Measurements from ENCODE around the gene CFLAR.
A peak's percentile ranks its signal among the peaks of the same experiment; 100 is the strongest.
"Not testable (repeated sequence)": the region's sequence is repeated elsewhere in the genome, so short reads cannot be mapped to it uniquely, and the experiment has no call there.

The CFLAR gene

DNA sequence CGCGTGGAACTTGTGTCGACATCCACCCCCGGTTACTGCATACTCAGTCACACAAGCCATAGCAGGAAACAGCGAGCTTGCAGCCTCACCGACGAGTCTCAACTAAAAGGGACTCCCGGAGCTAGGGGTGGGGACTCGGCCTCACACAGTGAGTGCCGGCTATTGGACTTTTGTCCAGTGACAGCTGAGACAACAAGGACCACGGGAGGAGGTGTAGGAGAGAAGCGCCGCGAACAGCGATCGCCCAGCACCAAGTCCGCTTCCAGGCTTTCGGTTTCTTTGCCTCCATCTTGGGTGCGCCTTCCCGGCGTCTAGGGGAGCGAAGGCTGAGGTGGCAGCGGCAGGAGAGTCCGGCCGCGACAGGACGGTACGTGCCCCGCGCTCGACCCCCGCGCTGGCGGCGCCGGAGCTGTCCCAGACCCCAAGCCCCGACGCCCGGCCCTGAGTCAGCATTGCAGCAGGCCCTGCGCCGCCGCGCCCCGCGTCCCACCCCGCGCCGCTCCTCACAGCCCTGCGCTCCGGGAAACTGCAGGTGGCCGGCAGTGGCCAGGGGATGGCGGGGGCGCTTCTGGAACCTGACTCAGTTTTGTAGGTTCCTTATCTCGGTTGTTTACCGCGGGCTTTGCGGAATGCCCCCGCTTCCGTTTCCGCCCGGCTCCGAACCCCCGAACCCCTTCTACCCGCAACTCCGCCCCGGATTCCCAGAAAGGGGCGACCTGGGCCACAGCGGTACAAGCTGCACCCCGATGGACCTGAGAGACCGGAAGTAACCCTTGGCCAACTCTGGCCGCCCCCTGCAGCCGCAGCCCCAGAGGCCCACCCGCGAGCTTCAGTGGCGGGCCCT is at the start of gene CFLAR:
Gene CFLAR (plus strand): TSS at position 50 of the 844 bp plus-strand sequence. CDS start 13,702 bp downstream, outside the sequence.
- peak; percentile 35 for DNase-seq

DNA sequence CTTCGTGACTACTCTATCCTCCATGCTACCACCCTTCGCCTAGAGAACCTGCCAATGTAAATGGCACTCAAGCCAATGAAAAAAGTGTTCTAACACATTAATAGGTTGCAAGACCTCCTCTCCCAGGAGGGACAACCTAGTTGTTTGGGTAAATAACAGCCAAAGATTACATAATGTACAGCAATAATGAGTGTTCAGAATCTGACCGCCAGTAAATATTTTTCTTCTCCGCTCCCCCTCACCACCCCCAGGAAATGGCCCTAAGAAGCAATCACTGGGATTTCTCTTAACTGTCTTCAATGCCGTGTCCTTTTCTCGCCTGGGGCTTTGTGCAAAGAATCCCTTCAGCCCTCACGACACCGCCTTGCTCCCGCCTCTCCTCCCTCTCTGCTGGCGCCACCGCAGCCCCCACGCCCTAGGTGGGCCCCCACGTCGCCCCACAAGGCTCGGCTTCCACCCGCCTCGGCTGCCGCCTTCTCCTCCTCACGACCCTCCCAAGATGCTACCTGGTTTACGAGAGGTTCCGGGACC is 45.0 kb upstream of the CFLAR start:
- DNase-seq = peak; percentile 0

DNA sequence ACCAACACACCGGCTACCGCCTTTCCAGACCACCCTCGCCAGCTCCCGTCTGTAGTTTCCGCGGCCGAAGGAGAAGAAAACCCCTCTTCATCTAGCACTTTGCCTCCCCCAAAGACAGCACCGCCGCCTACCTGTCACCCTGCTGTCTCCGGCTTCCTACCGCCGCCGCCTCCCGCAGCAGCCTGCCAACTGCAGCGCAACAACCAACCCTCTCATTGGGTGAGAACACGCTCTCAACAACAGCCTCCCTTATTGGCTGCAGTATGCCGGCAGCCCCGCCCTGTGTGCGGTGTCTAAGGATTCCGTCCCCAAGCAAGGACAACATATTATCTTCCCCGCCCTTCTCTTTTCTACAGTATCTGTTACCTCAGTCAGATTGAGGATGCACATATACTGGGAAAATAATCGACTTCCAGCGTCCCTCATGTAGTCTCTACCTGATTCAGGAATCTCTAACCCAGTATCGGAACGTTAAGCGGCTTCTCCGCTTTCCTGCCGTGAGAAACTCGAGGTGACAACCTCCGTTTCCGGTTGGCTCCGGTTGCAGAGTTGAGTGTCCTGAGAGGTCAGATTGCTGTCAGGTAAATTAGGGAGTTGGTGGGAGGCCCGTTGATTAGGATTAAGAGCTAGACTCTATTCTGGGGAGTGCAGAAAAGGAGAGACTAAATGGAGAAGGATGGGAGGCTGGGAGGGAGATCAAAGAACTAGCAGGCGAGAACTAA is 44.3 kb upstream of the CFLAR start, which contains the start of the genes HYCC2 and NDUFB3:
Gene HYCC2 (minus strand): TSS at position 193 of the 722 bp plus-strand sequence. CDS start 47,662 bp downstream, outside the sequence.
Gene NDUFB3 (plus strand): TSS at position 523 of the 722 bp plus-strand sequence. CDS start 6,882 bp downstream, outside the sequence.
- peak; percentile 80 for DNase-seq

DNA sequence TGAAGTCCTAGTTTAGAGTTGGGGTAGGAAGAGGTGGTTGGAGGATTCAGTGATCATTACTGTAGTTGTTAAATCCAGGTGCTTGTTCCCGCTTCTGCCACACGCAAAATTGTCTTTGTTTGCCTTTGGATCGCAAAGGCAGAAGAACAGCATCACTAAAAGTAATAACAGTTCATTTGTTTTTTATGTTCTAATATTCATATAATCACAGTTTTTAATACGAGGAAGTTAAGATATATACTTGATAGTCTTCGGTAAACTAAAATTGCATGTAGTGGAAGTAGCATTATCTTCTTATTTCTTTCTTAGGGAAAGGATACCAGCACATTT is 43.8 kb upstream of the CFLAR start:
- DNase-seq = no peak

DNA sequence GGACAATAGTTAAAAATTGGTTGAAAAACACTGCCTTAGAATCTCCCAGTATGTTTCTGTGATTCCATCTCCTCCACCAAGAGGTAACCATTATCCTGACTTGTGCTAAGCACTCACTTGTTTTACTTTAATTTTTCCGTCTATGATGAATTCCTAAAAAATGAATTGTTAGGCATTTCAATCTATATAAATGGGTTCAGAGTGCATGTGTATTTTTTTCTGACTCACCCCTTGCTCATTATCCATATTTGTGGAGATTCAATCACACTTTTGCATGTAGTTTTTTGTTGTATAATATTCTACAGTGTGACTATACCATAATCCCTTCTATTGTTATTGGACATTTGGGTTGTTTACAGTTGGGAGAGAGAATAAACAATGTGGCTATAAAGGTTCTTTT is 42.9 kb upstream of the CFLAR start:
- no peak for DNase-seq

DNA sequence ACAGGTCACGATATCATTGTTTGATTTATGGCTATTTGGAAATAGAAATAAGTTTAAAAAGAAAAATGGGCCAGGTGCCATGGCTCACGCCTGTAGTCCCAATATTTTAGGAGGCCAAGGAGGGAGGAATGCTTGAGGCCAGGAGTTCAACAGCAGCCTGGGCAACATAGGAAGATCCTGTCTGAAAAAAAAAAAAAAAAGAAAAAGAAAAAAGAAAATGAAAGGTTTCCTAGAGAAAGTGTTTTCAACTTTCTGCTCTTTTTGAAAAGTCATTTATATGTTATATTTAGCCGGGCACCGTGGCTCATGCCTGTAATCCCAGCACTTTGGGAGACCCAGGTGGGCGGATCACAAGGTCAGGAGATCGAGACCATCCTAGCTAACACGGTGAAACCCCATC is 41.0 kb upstream of the CFLAR start:
- no peak for DNase-seq

DNA sequence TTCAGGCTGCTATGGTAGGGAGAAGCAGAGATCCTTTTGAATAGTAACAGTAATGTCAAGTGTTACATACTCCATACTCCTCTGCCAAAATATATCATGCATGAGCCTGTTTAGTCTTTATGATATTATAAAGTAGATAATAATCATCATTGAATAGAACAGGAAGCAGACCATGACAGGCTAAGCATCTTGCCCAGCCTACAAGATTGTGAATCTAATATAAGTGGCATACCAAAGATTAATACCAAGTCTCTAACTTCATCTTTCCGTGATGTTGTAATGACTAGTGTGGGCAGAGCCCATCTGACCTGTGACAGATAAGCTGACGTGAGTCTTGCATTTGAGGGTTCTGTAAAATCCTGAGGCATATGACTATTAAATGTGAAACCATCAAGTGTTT is 31.1 kb upstream of the CFLAR start:
- peak; percentile 52 for DNase-seq

DNA sequence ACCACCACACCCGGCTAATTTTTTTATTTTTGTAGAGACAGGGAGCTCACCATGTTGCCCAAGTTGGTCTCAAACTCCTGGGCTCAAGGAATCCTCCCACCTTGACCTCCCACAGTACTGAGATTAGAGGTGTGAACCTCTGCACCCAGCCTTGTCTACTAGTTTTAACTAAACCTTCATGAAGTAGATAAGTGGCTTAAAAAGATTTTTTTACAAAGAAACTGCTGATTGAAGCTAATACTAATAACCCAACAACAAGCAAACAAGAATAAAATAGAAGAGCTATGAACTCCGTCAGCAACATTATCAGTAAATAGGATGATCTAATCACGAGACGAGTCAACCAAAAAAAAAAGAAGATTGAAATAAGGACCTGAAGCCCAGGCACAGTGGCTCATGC is 25.4 kb upstream of the CFLAR start:
- DNase-seq = no peak

DNA sequence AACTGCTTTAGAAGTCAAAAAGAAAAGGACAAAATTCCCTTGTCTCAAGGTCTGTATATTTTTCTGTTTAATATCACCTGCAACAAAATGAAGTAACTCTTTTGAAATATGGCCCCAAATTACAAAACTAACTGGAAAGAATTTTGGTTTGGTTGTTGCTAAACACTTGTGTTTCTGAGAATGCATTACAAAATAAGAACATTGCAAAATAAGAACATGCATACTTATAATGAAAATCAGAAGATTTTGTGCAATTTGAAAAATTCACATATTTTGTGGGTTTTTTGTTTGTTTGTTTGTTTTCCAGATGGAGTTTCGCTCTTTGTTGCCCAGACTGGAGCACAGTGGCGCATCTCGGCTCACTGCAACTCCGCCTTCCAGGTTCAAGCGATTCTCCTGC is 22.4 kb upstream of the CFLAR start:
- no peak for DNase-seq

DNA sequence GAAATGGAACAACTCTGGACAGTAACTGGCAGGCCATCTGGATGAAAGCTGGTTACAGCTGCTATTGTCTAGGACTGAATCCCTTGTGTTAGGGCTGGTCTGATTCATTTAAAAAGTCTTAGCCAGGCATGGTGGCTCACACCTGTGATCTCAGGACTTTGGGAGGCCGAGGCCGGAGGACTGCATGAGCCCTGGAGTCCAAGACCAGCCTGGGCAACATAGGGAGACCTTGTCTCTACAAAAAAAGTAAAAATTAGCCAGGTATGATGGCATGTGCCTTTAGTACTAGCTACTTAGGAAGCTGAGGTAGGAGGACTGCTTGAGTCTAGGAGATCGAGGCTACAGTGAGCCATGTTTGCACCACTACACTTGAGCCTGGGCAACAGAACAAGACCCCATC is 15.5 kb upstream of the CFLAR start:
- DNase-seq = no peak

DNA sequence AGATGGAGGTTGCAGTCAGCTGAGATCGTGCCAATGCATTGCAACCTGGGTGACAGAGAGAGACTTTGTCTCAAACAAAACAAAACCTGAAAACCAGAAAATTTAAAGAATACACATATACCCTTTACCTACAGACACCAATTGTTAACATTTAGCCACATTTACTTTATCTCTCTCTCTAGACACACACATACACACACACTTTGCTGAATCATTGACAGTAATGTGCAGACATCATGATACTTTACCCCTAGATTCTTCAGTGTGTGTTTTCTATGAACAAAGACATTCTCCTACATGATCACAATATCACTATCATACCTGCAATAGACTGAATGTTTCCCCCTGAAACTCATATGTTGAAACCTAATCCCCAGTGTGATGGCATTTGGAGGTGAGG is 10.2 kb upstream of the CFLAR start:
- no peak for DNase-seq

DNA sequence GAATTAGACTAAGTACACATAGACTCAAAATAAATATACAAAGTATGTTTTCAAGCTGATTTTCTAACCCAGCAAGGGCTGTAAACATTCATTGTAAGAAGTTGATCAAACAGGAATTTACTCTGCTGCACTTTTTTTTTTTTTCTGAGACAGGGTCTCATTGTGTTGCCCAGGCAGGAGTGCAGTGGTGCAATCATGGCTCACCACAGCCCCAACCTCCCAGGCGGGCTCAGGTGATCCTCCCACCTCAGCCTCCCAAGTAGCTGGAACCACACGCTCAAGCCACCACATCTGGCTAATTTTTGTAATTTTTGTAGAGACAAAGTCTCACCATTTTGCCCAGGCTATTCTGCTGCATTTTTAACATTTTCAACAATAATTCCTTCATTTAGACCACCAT is 8.3 kb upstream of the CFLAR start:
- DNase-seq = no peak

DNA sequence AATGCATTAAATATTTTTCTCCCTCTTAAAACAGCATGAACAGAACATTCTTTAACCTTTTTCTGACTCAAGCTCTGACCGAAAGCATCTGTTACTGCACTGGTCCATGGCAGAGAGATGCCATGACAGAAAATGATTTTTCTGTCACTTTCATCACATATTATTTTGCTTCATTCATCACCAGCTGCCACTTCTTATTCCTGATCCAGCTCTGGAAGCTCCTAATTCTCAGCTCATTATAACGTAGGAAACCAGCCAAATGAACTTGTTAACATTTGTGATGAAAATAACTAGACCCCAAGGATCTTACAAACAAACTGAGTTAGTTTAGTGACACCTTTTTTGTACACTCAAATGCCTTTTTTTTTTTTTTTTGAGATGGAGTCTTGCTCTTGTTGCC is 7.6 kb upstream of the CFLAR start:
- no peak for DNase-seq

DNA sequence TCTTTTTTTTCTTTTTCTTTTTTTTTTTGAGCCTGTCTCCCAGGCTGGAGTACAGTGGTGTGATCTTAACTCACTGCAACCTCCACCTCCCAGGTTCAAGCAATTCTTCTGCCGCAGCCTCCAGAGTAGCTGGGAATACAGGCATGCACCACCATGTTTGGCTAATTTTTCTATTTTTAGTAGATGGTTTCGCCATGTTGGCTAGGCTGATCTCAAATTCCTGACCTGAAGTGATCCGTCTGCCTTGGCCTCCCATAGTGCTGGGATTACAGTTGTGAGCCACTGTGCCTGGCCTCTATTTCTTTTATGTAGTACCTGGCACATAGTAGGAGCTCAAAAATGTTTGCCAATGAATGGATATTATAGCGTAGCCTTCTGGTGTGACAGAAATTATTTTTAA is 6.8 kb upstream of the CFLAR start:
- no peak for DNase-seq

DNA sequence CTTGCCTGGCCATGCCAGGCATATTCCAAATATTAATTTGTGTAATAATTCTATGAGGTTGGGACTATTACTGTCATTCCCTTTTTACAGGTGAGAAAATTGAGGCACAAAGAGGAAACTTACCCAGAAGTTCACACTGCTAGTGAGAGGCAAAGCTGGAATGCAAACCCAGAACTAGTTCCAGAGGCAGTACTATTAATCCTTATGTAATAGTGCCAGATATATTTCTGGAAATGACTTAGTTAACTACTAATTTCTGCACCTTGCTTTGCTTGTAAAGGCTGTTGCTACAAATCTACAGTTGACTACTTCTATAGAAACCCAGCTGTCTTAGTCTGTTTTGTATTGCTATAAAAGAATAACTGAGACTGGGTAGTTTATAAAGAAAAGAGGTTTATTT is 5.3 kb upstream of the CFLAR start:
- DNase-seq = no peak

DNA sequence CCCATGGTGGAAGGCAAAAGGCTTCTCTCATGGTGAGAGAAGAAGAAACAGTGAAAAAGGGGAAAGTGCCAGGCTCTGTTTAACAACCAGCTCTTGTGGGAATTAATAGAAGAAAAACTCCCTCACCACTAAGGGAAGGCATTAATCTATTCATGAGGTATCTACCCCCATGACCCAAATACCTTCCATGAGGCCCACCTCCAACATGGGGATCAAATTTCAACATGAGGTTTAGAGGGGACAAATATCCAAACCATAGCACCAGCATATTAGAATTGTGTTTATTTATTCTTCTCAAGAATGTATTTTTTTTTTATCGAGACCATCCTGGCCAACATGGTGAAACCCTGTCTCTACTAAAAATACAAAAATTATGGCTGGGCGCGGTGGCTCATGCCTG is 4.9 kb upstream of the CFLAR start:
- no peak for DNase-seq

DNA sequence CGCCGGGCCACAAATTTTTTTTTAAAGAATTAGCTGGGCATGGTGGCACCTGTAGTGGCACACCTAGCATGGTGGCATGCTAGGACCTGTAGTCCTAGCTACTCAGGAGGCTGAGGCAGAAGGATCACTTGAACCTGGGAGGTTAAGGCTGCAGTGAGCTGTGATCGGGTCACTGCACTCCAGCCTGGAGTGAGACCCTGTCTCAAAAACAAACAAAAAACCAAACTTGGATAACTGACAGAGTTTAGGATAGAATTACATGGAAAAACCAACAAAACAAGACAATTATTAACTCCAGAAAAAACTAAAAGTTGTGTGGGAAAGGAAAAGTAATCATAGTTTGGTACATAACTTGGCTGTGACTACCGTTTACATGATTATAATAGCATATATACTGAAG is 1.6 kb upstream of the CFLAR start:
- DNase-seq = no peak

DNA sequence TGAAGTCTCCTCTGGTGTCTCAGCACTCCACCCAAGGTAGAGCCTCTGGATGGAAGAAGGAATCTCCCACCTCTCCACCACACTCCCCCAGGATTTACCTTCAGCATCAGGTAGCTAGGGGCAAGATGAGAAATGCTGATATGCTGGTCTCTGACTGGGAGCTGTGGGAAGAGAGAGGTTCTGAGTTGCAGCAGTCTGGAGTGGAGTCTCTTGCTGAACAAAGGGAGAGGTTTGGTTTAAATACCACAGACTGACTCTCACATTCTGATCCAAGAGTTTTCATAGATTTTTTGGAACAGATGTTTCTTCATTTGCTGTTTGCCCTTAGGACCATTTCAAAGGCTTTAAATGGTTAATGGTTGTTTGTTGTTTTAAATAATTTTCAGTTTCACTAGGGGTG is 1.1 kb upstream of the CFLAR start:
- no peak for DNase-seq

DNA sequence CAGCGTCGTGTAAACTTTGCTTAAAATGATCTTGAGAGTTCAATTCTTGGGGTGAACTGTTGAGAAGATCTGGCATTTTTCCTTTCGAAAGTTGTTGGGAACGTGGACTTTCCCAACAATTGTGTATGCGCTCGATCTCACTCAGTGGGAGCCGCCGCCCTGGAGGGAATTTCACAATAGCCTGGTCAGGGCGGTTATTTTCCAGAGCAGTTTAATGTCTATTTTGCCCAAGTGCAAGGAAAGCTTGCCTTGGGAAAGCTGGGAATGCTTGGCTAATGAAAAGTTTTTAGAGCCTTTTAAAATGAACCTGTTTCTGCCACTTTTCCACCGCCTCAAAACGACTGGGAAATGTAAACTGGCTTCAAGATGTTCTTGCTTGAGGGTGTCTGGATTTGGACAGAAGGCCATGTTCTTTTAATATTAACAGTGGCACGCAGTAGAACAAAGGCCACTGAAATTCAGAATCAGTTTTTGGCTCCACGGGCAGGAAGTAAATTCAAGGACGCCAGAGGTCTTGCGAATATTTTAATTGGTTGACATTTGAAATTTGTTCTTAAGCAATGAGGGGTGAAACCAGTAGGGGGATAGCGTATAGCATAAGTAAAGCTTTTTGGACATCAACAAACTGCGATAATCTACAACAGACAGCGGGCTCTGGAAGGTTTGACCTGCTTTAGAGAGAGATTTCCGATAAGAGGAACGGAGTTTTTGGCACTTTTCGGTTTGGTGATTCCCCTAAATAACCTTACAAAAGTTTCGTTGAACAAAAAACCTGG is 1.2 kb downstream of the CFLAR start:
- peak; percentile 71 for DNase-seq

DNA sequence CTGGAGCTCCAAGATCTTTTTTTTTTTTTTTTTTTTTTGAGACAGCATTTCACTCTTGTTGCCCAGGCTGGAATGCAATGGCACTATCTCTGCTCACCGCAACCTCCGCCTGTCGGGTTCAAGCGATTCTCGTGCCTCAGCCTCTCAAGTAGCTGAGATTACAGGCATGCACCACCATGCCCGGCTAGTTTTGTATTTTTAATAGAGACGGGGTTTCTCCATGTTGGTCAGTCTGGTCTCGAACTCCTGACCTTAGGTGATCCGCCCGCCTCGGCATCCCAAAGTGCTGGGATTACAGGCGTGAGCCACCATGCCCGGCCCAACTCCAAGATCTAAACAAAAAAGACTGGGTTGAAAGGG is 1.8 kb downstream of the CFLAR start:
- DNase-seq = not testable (repeated sequence)

DNA sequence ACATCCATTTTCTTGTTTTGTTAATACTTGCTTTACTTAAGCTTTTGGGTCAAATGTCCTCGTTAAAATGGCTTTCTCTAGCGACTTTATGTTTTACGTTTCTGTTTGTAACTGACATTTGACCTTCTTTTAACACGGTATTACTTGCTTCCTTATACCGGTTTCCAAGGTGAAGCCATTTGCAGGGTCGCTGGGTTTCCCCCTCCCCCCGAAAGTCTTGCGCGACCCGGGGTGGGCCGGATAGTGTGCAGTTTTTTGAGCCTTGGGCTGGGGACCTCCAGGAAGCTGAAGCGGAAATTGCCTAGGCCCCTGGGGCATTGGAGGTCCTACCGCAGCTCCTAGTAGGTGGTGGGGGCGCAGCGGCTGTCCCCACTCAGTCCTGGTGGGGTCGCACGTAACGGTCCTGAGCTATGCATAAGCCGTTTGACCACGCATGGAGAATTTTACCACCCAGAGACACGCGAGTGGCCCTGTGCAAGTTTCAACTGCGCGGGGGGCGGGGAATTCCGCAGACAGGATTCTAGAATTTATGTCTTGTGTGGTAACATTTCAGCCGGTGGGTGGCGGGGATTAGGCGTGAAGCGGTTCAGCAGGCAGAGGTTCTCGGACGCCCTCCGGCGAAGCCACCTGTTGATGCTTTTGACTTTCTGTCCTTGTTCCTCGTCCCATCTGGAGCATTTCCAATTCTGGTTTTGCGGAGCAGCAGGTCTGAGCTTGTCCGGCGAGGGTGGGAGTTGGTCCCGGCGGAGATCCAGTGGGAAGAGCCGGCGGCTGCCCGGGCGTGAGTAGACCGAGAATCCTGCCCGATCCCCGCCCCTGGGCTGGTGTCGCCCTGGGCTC is 2.4 kb downstream of the CFLAR start:
- DNase-seq = peak; percentile 79
